HG03097 (cell line): ENCODE results near the gene ADAMTSL2.

ENCODE experiments used
- ATAC-seq: cut with Tn5 transposase; IDR thresholded peaks from one replicate; pipeline ENCODE4 v1.9.1; 2021; ENCODE audit not compliant: unreplicated experiment, low FRiP score

Gene ADAMTSL2

GRCh38 chr9:133571896-133572595 lies 37.5 kb downstream of the ADAMTSL2 start:
- no peak for ATAC-seq

- ATAC-seq = no peak
Measured at GRCh38 chr9:133572821-133573361, 38.4 kb downstream of the ADAMTSL2 start.

GRCh38 chr9:133573791-133574515 lies 39.4 kb downstream of the ADAMTSL2 start:
- no peak for ATAC-seq

- ATAC-seq = no peak
Measured at GRCh38 chr9:133574771-133575170, 40.3 kb downstream of the ADAMTSL2 start.

GRCh38 chr9:133575186-133576030 lies 40.9 kb downstream of the ADAMTSL2 start:
- ATAC-seq = no peak

GRCh38 chr9:133576031-133576874 lies 41.7 kb downstream of the ADAMTSL2 start:
- ATAC-seq = no peak

GRCh38 chr9:133576875-133577736 lies 42.6 kb downstream of the ADAMTSL2 start:
- ATAC-seq = no peak

- no peak for ATAC-seq
Measured at GRCh38 chr9:133577737-133578112, 43.2 kb downstream of the ADAMTSL2 start.

- no peak for ATAC-seq
Measured at GRCh38 chr9:133578524-133579441, 44.3 kb downstream of the ADAMTSL2 start.

- ATAC-seq = no peak
Measured at GRCh38 chr9:133579601-133580418, 45.3 kb downstream of the ADAMTSL2 start.

- no peak for ATAC-seq
Measured at GRCh38 chr9:133580419-133580738, 45.9 kb downstream of the ADAMTSL2 start.

GRCh38 chr9:133581011-133581410 lies 46.5 kb downstream of the ADAMTSL2 start:
- ATAC-seq = no peak

GRCh38 chr9:133581513-133582343 lies 47.2 kb downstream of the ADAMTSL2 start:
- ATAC-seq = no peak

- no peak for ATAC-seq
Measured at GRCh38 chr9:133582501-133583045, 48.1 kb downstream of the ADAMTSL2 start.

GRCh38 chr9:133583111-133583510 lies 48.6 kb downstream of the ADAMTSL2 start:
- no peak for ATAC-seq

- ATAC-seq = no peak
Measured at GRCh38 chr9:133583586-133583985, 49.1 kb downstream of the ADAMTSL2 start.
